Suprapubic skin (tissue), 3 donors: ENCODE measurements around the gene FBXO7.

Source experiments
- CTCF ChIP-seq, 2 donors: fragments of 200-600 bp in 1 of 2; fragments of 450-650 bp in 1 of 2; sonication (generic) in 1 of 2; IDR thresholded peaks; one replicate each; pipeline ENCODE4 v1.5.1; 2016 to 2019; ENCODE audit warnings: antibody characterized with exemption in 2 of 2, mild to moderate bottlenecking in 1 of 2, moderate library complexity in 1 of 2
- POLR2AphosphoS5 ChIP-seq, 3 donors: sonication (generic); formaldehyde crosslinking; IDR thresholded peaks; one replicate each; pipeline ENCODE4 v1.6.1; 2017; ENCODE audit warnings: antibody characterized with exemption in 3 of 3

GRCh38 chr22:32518381-32518780, 43.8 kb downstream of the FBXO7 start:
- TF ChIP-seq CTCF (IDR thresholded peaks at IDR 0.05) (no peak), POLR2AphosphoS5 (IDR thresholded peaks at IDR 0.05) (no peak)
